ENCODE results near the gene JAK1.

Gene JAK1

DNA sequence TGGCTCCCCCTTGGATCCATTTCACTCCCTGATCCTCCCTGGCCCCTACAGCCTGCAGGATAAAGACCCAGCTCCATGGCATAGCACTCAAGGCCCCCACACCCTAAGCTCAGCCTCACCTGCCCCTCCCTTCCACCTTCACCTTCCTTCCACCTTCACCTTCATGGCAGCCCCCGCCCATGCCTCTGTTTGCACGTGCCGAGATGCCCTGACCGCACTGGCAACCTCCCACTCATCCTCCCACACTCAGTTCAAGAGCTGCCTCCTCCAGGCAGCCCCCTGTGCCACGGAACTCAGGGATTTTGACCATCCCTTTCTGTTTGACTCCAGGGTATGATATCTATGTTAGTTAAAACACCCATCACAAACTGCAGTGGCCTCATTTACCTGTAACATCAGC lies 111.7 kb downstream of the JAK1 start:
- TF ChIP-seq, protein P1, sequence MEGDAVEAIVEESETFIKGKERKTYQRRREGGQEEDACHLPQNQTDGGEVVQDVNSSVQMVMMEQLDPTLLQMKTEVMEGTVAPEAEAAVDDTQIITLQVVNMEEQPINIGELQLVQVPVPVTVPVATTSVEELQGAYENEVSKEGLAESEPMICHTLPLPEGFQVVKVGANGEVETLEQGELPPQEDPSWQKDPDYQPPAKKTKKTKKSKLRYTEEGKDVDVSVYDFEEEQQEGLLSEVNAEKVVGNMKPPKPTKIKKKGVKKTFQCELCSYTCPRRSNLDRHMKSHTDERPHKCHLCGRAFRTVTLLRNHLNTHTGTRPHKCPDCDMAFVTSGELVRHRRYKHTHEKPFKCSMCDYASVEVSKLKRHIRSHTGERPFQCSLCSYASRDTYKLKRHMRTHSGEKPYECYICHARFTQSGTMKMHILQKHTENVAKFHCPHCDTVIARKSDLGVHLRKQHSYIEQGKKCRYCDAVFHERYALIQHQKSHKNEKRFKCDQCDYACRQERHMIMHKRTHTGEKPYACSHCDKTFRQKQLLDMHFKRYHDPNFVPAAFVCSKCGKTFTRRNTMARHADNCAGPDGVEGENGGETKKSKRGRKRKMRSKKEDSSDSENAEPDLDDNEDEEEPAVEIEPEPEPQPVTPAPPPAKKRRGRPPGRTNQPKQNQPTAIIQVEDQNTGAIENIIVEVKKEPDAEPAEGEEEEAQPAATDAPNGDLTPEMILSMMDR (conservative IDR thresholded peaks at IDR 0.05; ENCODE audit: control insufficient read depth, insufficient read depth, low read depth, low read length): no peak
- H3K4me3 ChIP-seq (ENCODE audit: control insufficient read depth, low read depth, low read length): no peak overlapping the region
- DNase-seq (ENCODE audit: low read depth): no peak

- DNase-seq (ENCODE audit: low read depth): no peak
- no peak overlapping the region for H3K4me3 ChIP-seq (ENCODE audit: control insufficient read depth, low read depth, low read length)
- TF ChIP-seq, protein P1 (conservative IDR thresholded peaks at IDR 0.05; ENCODE audit: control insufficient read depth, insufficient read depth, low read depth, low read length): no peak
These were observed 114.7 kb downstream of the JAK1 start for GRCh38 chr1:64851664-64852063.

DNA sequence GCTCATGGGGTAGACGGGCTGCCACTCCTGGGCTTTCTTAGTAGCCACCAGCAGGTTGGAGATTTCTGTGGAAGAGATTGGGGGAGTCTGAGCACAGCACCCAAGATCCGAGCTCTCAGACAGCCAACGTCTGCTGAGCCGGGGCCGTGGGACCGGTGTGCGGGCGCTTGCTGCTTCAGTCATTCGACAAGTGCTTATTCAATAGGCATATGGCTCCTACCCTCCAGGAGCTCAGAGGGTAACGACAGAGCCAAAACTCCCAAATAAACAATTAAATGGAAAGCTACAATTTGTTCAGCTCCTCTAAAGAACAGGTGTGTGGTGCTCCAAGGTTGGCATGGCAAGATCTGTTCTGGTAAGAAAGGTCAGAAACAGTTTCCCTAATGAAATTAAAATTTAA lies 115.5 kb downstream of the JAK1 start:
- DNase-seq (ENCODE audit: low read depth): no peak
- TF ChIP-seq, protein P1 (conservative IDR thresholded peaks at IDR 0.05; ENCODE audit: control insufficient read depth, insufficient read depth, low read depth, low read length): no peak
- H3K4me3 ChIP-seq (ENCODE audit: control insufficient read depth, low read depth, low read length): no peak overlapping the region

- no peak overlapping the region for H3K4me3 ChIP-seq (ENCODE audit: control insufficient read depth, low read depth, low read length)
- TF ChIP-seq, protein P1 (conservative IDR thresholded peaks at IDR 0.05; ENCODE audit: control insufficient read depth, insufficient read depth, low read depth, low read length): no peak
- DNase-seq (ENCODE audit: low read depth): no peak
These were observed 116.4 kb downstream of the JAK1 start for GRCh38 chr1:64849942-64850341.

DNA sequence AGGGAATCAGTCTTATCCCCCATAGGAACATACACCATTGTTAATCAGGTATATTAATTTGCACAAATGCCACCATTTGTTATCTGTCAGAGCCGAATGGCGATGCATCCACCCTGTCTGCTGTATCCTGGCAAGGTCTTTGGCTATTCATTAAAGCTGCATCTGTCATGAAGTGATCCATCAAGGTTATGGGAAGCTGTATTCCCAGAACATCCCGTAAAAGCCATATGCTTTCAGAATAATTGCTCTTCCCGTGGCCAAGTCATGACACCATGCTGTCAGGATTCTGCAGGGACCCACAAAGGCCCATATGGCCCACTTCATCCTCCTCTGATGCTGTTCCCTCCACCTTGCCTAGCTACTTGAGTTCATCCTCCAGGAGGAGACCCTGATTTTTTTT lies 117.5 kb downstream of the JAK1 start:
- no peak for DNase-seq (ENCODE audit: low read depth)
- H3K4me3 ChIP-seq (ENCODE audit: control insufficient read depth, low read depth, low read length): no peak overlapping the region
- TF ChIP-seq, protein P1 (conservative IDR thresholded peaks at IDR 0.05; ENCODE audit: control insufficient read depth, insufficient read depth, low read depth, low read length): no peak

DNA sequence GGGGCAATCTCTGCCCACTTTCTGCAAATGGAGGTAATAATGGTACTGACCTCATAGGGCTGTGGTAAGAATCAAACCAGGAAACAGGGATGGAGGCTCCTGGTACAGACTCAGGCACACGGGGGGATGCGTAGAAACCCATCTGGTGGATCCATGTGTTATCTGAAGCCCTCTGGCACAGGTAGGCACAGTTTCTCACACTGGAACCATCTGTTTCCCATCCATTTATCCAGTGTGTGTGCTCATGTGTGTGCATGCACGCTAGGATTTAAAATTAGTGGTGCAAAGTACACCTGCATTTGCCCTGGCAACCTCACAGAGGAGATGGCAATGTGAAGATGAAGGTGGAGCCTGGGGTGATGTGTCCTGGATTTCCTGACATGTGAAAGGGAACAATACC lies 118.2 kb downstream of the JAK1 start:
- H3K4me3 ChIP-seq (ENCODE audit: control insufficient read depth, low read depth, low read length): no peak overlapping the region
- DNase-seq (ENCODE audit: low read depth): no peak
- TF ChIP-seq, protein P1 (conservative IDR thresholded peaks at IDR 0.05; ENCODE audit: control insufficient read depth, insufficient read depth, low read depth, low read length): no peak

GRCh38 chr1:64847666-64848065 lies 118.7 kb downstream of the JAK1 start:
- TF ChIP-seq, protein P1 (conservative IDR thresholded peaks at IDR 0.05; ENCODE audit: control insufficient read depth, insufficient read depth, low read depth, low read length): no peak
- H3K4me3 ChIP-seq (ENCODE audit: control insufficient read depth, low read depth, low read length): no peak overlapping the region
- DNase-seq (ENCODE audit: low read depth): no peak
